ENCODE measurements around the gene LDB3. TPM values are rescaled to one million over a fixed set of nuclear protein-coding genes. Genes with fewer than 3 reads are reported as not detected.

Gene LDB3
- total RNA-seq, 5 donors from 2014 or later (not counting 1 experiment from before 2014, with no cell fraction given), result 0.07 to 0.16 (median 0.12) TPM; not detected in 2

GRCh38 chr10:86670290-86670811 is 2.0 kb downstream of the LDB3 start:
- no peak overlapping the region for H3K4me3 Mint-ChIP-seq
- H3K9me3 Mint-ChIP-seq, result no peaks in the 10 kb centered on the region
- Histone ChIP-seq H3K4me3 (ENCODE audit: control insufficient read depth in 1 of 2, extremely low read depth in 1 of 2, low read length in 1 of 2) (no peak overlapping the region), H3K36me3 (ENCODE audit: control insufficient read depth in 2 of 2, extremely low read depth in 1 of 2, insufficient read depth in 1 of 2, low read length in 1 of 2) (no peaks in the 10 kb centered on the region), H3K9me3 (no peaks in the 10 kb centered on the region), H3K27ac (ENCODE audit: low read length) (no peak overlapping the region), H3K4me1 (ENCODE audit: control insufficient read depth in 1 of 2, extremely low read depth in 1 of 2, insufficient read depth in 2 of 2, low read length in 2 of 2) (no peaks in the 10 kb centered on the region), H3K27me3 (replicated peaks in 1 of 2; ENCODE audit: control insufficient read depth in 2 of 2, extremely low read depth in 1 of 2, insufficient read depth in 2 of 2, low read length in 1 of 2) (peaks cover 0 to 3% of the 10 kb centered on the region in 2 experiments)
- CTCF ChIA-PET, result no interaction called here
- H3K27me3 Mint-ChIP-seq, result peaks cover 0 to 3% of the 10 kb centered on the region in 2 donors
- 38% methylated on average over 1 of the region's 8 CpGs for WGBS (ENCODE audit: insufficient coverage)
- no peak for ATAC-seq (replicated peaks in 1 of 4)
- H3K36me3 Mint-ChIP-seq, result no peaks in the 10 kb centered on the region
- POLR2A ChIA-PET, result no interaction called here
- H3K4me1 Mint-ChIP-seq, result no peaks in the 10 kb centered on the region
- no peak for DNase-seq
- H3K27ac Mint-ChIP-seq, result no peak overlapping the region

DNA sequence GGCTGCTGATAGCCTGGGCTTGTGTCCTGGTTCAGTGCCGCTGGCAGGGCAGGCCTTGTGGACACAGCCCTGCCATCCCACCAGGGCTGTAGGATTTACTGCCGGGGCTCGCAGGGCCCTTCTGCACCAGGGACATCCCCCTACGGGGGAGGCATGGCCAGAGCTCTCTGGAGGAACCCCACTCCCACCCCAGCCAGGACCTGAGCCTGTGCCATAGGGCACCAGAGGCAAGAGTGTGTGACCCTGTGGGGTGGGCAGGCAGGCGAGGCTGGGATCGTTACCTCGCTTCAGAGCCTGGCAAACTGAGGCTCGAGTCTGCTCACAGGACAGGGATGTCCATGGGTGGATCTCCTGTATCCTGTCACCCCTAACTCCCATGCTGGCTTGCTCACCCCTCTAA is 2.6 kb downstream of the LDB3 start:
- H3K27me3 ChIP-seq (replicated peaks in 1 of 2; ENCODE audit: control insufficient read depth in 2 of 2, extremely low read depth in 1 of 2, insufficient read depth in 2 of 2, low read length in 1 of 2), result peaks cover 0 to 3% of the 10 kb centered on the region in 2 experiments
- Mint-ChIP-seq H3K36me3 (no peaks in the 10 kb centered on the region), H3K4me3 (no peak overlapping the region), H3K4me1 (no peaks in the 10 kb centered on the region), H3K9me3 (no peaks in the 10 kb centered on the region), H3K27me3 (peaks cover 0 to 3% of the 10 kb centered on the region in 2 donors), H3K27ac (no peak overlapping the region)
- H3K27ac ChIP-seq (ENCODE audit: low read length), result no peak overlapping the region
- H3K9me3 ChIP-seq, result no peaks in the 10 kb centered on the region
- no peaks in the 10 kb centered on the region for H3K4me1 ChIP-seq (ENCODE audit: control insufficient read depth in 1 of 2, extremely low read depth in 1 of 2, insufficient read depth in 2 of 2, low read length in 2 of 2)
- DNase-seq, result no peak
- POLR2A ChIA-PET, result no interaction called here
- H3K36me3 ChIP-seq (ENCODE audit: control insufficient read depth in 2 of 2, extremely low read depth in 1 of 2, insufficient read depth in 1 of 2, low read length in 1 of 2), result no peaks in the 10 kb centered on the region
- no peak for ATAC-seq (replicated peaks in 1 of 4)
- CTCF ChIA-PET, result no interaction called here
- no peak overlapping the region for H3K4me3 ChIP-seq (ENCODE audit: control insufficient read depth in 1 of 2, extremely low read depth in 1 of 2, low read length in 1 of 2)
- 60% methylated on average over 1 of the region's 8 CpGs for WGBS (ENCODE audit: insufficient coverage)

DNA sequence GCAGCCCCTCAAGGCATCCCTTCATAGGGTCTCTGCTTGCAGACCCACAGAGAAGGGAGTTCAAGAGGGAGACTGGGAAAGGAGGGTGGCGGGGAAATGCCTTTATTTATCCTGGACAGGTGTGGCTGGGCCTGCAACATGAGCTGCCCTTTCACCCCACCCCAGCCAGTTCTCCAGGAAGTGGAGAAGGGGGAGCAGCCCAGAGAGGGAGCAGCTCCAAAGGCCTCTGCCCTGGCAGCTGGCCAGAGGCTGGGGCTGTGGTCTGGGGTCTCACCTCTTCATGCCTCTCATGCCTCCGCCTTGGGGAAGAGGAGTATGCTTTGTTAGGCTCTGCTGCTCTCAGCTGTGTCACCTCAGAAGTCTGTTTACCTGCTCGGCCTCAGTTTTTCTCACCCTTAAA is 3.1 kb downstream of the LDB3 start:
- Mint-ChIP-seq H3K4me3 (no peak overlapping the region), H3K27ac (no peak overlapping the region), H3K9me3 (no peaks in the 10 kb centered on the region), H3K4me1 (no peaks in the 10 kb centered on the region), H3K27me3 (peaks cover 0 to 3% of the 10 kb centered on the region in 2 donors), H3K36me3 (no peaks in the 10 kb centered on the region)
- DNase-seq (no peak), ATAC-seq (replicated peaks in 1 of 4) (no peak)
- H3K36me3 ChIP-seq (ENCODE audit: control insufficient read depth in 2 of 2, extremely low read depth in 1 of 2, insufficient read depth in 1 of 2, low read length in 1 of 2), result no peaks in the 10 kb centered on the region
- no peak overlapping the region for H3K27ac ChIP-seq (ENCODE audit: low read length)
- WGBS (ENCODE audit: insufficient coverage), result 91% methylated on average over 2 of the region's 3 CpGs
- H3K27me3 ChIP-seq (replicated peaks in 1 of 2; ENCODE audit: control insufficient read depth in 2 of 2, extremely low read depth in 1 of 2, insufficient read depth in 2 of 2, low read length in 1 of 2), result peaks cover 0 to 3% of the 10 kb centered on the region in 2 experiments
- ChIA-PET POLR2A (no interaction called here), CTCF (interaction anchor here in 1 of 2 donors (0.6 kb wide), 1 partner anchor 17 kb away, joined by 5 read pairs; no protein-coding TSS in a partner anchor)
- H3K9me3 ChIP-seq, result no peaks in the 10 kb centered on the region
- no peaks in the 10 kb centered on the region for H3K4me1 ChIP-seq (ENCODE audit: control insufficient read depth in 1 of 2, extremely low read depth in 1 of 2, insufficient read depth in 2 of 2, low read length in 2 of 2)
- no peak overlapping the region for H3K4me3 ChIP-seq (ENCODE audit: control insufficient read depth in 1 of 2, extremely low read depth in 1 of 2, low read length in 1 of 2)

DNA sequence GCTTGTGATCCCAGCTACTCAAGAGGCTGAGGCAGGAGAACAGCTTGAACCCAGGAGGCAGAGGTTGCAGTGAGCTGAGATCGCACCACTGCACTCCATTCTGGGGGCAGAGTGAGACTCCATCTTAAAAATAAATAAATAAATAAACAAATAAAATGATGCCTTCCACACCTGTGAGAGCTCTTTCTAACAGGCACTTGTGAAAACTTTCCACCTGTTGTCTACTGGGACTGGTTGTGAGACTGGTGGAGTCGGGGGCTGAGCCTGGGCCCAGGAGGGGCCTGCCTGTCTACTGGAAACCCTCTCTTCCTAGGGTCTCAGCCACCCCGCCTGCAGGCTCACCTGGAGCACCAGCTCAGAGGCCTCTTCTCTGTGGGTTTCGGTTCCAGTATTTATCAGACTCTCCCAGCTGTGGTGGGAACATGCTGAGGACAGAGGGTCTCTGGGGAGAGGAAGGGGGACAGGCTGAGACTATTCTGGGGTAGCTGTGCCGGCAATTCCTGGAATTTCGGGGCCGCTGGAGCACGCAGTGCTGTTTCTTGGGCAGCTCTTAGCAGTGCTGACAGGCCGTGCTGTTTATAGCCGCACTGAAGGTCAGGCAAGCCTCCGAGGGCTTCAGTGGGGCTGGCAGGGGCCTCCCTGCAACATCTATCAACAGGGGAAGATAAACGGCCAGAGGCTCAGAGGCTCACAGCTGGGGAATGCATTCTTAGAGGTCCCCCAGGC is 3.8 kb downstream of the LDB3 start:
- Mint-ChIP-seq H3K9me3 (no peaks in the 10 kb centered on the region), H3K4me1 (no peaks in the 10 kb centered on the region), H3K27me3 (peaks cover 0 to 3% of the 10 kb centered on the region in 2 donors), H3K27ac (no peak overlapping the region), H3K36me3 (no peaks in the 10 kb centered on the region), H3K4me3 (no peak overlapping the region)
- DNase-seq (no peak), ATAC-seq (replicated peaks in 1 of 4) (no peak)
- Histone ChIP-seq H3K4me3 (ENCODE audit: control insufficient read depth in 1 of 2, extremely low read depth in 1 of 2, low read length in 1 of 2) (no peak overlapping the region), H3K9me3 (no peaks in the 10 kb centered on the region), H3K27ac (ENCODE audit: low read length) (no peak overlapping the region), H3K27me3 (replicated peaks in 1 of 2; ENCODE audit: control insufficient read depth in 2 of 2, extremely low read depth in 1 of 2, insufficient read depth in 2 of 2, low read length in 1 of 2) (peaks cover 0 to 6% of the 10 kb centered on the region in 2 experiments), H3K36me3 (ENCODE audit: control insufficient read depth in 2 of 2, extremely low read depth in 1 of 2, insufficient read depth in 1 of 2, low read length in 1 of 2) (no peaks in the 10 kb centered on the region), H3K4me1 (ENCODE audit: control insufficient read depth in 1 of 2, extremely low read depth in 1 of 2, insufficient read depth in 2 of 2, low read length in 2 of 2) (no peaks in the 10 kb centered on the region)
- 86% methylated on average over 9 of the region's 12 CpGs for WGBS (ENCODE audit: insufficient coverage)
- ChIA-PET POLR2A (no interaction called here), CTCF (interaction anchor here in 1 of 2 donors (0.6 kb wide), 1 partner anchor 17 kb away, joined by 5 read pairs; no protein-coding TSS in a partner anchor)

DNA sequence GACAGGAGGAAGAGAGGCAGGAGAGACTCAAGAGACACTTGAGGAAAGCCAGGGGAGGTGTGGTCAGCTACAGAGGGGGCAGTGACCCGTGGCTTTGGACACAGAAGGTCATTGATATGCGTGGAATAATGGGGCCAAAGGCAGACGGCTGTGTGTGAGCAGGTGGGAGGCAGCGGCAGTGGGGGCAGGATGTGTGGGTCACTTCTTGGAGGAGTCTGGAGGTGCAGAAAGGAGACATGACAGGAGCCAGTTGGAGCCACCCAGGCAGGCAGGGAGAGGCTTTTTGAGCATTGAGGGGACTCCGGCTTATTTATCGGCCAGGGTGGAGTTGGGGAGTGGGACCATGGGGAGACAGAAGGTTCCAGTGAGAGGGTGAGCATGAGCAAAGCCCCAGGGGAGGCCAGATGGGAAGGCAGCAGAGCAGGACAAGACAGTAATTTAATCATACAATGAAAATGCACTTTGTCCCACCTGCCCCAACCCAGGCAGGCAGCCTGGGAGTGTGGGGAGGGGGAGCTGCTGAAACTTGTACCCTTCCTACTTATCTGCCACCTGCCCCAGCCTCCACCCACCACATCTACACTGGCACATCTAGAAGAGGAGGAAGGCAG is 5.0 kb downstream of the LDB3 start:
- Histone ChIP-seq H3K36me3 (ENCODE audit: control insufficient read depth in 2 of 2, extremely low read depth in 1 of 2, insufficient read depth in 1 of 2, low read length in 1 of 2) (no peaks in the 10 kb centered on the region), H3K27me3 (replicated peaks in 1 of 2; ENCODE audit: control insufficient read depth in 2 of 2, extremely low read depth in 1 of 2, insufficient read depth in 2 of 2, low read length in 1 of 2) (peaks cover 0 to 11% of the 10 kb centered on the region in 2 experiments), H3K27ac (ENCODE audit: low read length) (no peak overlapping the region), H3K4me3 (ENCODE audit: control insufficient read depth in 1 of 2, extremely low read depth in 1 of 2, low read length in 1 of 2) (no peak overlapping the region), H3K4me1 (ENCODE audit: control insufficient read depth in 1 of 2, extremely low read depth in 1 of 2, insufficient read depth in 2 of 2, low read length in 2 of 2) (no peaks in the 10 kb centered on the region), H3K9me3 (no peaks in the 10 kb centered on the region)
- Mint-ChIP-seq H3K27ac (no peak overlapping the region), H3K4me1 (no peaks in the 10 kb centered on the region), H3K36me3 (no peaks in the 10 kb centered on the region), H3K4me3 (no peak overlapping the region), H3K27me3 (peaks cover 0 to 3% of the 10 kb centered on the region in 2 donors), H3K9me3 (no peaks in the 10 kb centered on the region)
- DNase-seq (no peak), ATAC-seq (replicated peaks in 1 of 4) (no peak)
- ChIA-PET POLR2A (no interaction called here), CTCF (no interaction called here)
- 50% methylated on average over 4 of the region's 6 CpGs for WGBS (ENCODE audit: insufficient coverage)

GRCh38 chr10:86673827-86674581 is 5.7 kb downstream of the LDB3 start:
- no peak overlapping the region for H3K27ac Mint-ChIP-seq
- Histone ChIP-seq H3K27ac (ENCODE audit: low read length) (no peak overlapping the region), H3K4me3 (ENCODE audit: control insufficient read depth in 1 of 2, extremely low read depth in 1 of 2, low read length in 1 of 2) (no peak overlapping the region), H3K4me1 (ENCODE audit: control insufficient read depth in 1 of 2, extremely low read depth in 1 of 2, insufficient read depth in 2 of 2, low read length in 2 of 2) (no peaks in the 10 kb centered on the region), H3K27me3 (replicated peaks in 1 of 2; ENCODE audit: control insufficient read depth in 2 of 2, extremely low read depth in 1 of 2, insufficient read depth in 2 of 2, low read length in 1 of 2) (peaks cover 0 to 11% of the 10 kb centered on the region in 2 experiments), H3K9me3 (no peaks in the 10 kb centered on the region), H3K36me3 (ENCODE audit: control insufficient read depth in 2 of 2, extremely low read depth in 1 of 2, insufficient read depth in 1 of 2, low read length in 1 of 2) (no peaks in the 10 kb centered on the region)
- no peaks in the 10 kb centered on the region for H3K9me3 Mint-ChIP-seq
- no peaks in the 10 kb centered on the region for H3K36me3 Mint-ChIP-seq
- ATAC-seq (replicated peaks in 1 of 4) (no peak), DNase-seq (no peak)
- peaks cover 0 to 3% of the 10 kb centered on the region in 2 donors for H3K27me3 Mint-ChIP-seq
- no peaks in the 10 kb centered on the region for H3K4me1 Mint-ChIP-seq
- ChIA-PET POLR2A (no interaction called here), CTCF (interaction anchor here in 1 of 2 donors (1.0 kb wide), 1 partner anchor 22 kb away, joined by 3 read pairs; no protein-coding TSS in a partner anchor)
- H3K4me3 Mint-ChIP-seq, result no peak overlapping the region
- 58% methylated on average over 11 of the region's 11 CpGs for WGBS (ENCODE audit: insufficient coverage)

All from T-cell (primary cell).